Testis (tissue), 3 donors: ENCODE data around the gene NPHP4. TPM values are rescaled to one million over a fixed set of nuclear protein-coding genes. Genes with fewer than 3 reads are reported as not detected.

Experiments
- DNase-seq: peaks from one replicate; pipeline ENCODE4 v3.0.0-alpha.2; 2019
- H3K27ac ChIP-seq, 2 donors: fragments of 200-600 bp; sonication (generic); one replicate each; pipeline ENCODE4 v1.5.1; 2019
- H3K27me3 ChIP-seq: fragments of 200-600 bp; sonication (generic); one replicate; pipeline ENCODE4 v1.5.1; 2019
- H3K36me3 ChIP-seq: fragments of 200-600 bp; sonication (generic); one replicate; pipeline ENCODE4 v1.5.1; 2017; ENCODE audit warnings: low read depth; ENCODE audit errors: missing control alignments
- H3K4me1 ChIP-seq: fragments of 200-600 bp; sonication (generic); one replicate; pipeline ENCODE4 v1.5.1; 2019
- H3K4me3 ChIP-seq, 2 donors: fragments of 200-600 bp; sonication (generic); one replicate each; pipeline ENCODE4 v1.5.1; 2017 to 2019
- H3K9me3 ChIP-seq: fragments of 200-600 bp; sonication (generic); one replicate; pipeline ENCODE4 v1.5.1; 2017
- POLR2A ChIP-seq: fragments of 450-650 bp; IDR thresholded peaks from one replicate; pipeline ENCODE4 v1.6.1; 2017; ENCODE audit warnings: antibody characterized with exemption, mild to moderate bottlenecking, moderate library complexity
- WGBS, 2 donors: methylation state at CpG; one replicate each; pipeline ENCODE4 v1.1.5; 2018; 5-methylcytosine and 5-hydroxymethylcytosine counted together
- intact Hi-C: fragments of 100-400 bp; cut with DNase I; formaldehyde crosslinking; loops from one replicate; pipeline ENCODE4 v1.15.1; 2023; ENCODE audit warnings: low total_unique reads
- polyA plus RNA-seq: library from polyadenylated mRNA; stranded (reverse); fragments of 350-450 nt; fragmentation: Illumina TruSeq; extraction: RNeasy Lipid Tissue Mini Kit (QIAGEN cat#74804); gene quantifications from one replicate; pipeline ENCODE4 v1.2.3, GENCODE V29; 2014; ENCODE audit warnings: low read depth, low replicate concordance; ENCODE audit not compliant: insufficient read depth
- total RNA-seq, 2 donors: library from RNA; depleted of rRNA; stranded (reverse); fragments of >200 nt; gene quantifications; one replicate each; pipeline ENCODE4 v1.2.3, GENCODE V29; 2016
- TF ChIP-seq, protein P1 (sequence below), 3 experiments: fragments of 450-650 bp in 2 of 3; fragments of 200-600 bp in 1 of 3; sonication (generic) in 1 of 3; IDR thresholded peaks; one replicate each; pipeline ENCODE4 v1.5.1; 2016 to 2019; ENCODE audit warnings: antibody characterized with exemption in 3 of 3, mild to moderate bottlenecking in 2 of 3, moderate library complexity in 1 of 3

Gene NPHP4
- total and polyA plus RNA-seq, 3 donors from 2014 or later, result 26.3 to 65.9 (median 49.4) TPM

DNA sequence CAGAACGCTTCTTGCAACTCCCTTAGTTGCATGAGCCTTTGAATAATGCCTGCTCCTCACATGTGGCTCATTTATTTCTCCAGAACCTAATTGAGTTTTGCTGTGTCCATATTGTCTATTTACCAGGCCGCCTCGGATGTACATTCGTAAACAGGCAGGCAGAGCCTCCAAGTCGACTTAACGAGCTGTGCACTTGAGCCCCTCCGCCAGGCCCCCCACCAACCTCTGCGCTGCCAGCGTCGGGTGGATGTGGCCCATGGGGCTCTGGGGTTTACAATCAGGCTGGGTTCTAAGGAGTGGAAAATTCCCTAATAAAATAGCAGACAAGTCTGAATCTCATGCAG is 106.1 kb downstream of the NPHP4 start:
- WGBS, 2 donors, result 91 to 92% methylated on average over 10 of the region's 10 CpGs
- Histone ChIP-seq H3K4me3 (no peak overlapping the region), H3K36me3 (no peaks in the 10 kb centered on the region), H3K4me1 (no peaks in the 10 kb centered on the region), H3K9me3 (no peaks in the 10 kb centered on the region), H3K27me3 (no peaks in the 10 kb centered on the region), H3K27ac (no peak overlapping the region)
- TF ChIP-seq POLR2A, result no peak
- TF ChIP-seq, protein P1, sequence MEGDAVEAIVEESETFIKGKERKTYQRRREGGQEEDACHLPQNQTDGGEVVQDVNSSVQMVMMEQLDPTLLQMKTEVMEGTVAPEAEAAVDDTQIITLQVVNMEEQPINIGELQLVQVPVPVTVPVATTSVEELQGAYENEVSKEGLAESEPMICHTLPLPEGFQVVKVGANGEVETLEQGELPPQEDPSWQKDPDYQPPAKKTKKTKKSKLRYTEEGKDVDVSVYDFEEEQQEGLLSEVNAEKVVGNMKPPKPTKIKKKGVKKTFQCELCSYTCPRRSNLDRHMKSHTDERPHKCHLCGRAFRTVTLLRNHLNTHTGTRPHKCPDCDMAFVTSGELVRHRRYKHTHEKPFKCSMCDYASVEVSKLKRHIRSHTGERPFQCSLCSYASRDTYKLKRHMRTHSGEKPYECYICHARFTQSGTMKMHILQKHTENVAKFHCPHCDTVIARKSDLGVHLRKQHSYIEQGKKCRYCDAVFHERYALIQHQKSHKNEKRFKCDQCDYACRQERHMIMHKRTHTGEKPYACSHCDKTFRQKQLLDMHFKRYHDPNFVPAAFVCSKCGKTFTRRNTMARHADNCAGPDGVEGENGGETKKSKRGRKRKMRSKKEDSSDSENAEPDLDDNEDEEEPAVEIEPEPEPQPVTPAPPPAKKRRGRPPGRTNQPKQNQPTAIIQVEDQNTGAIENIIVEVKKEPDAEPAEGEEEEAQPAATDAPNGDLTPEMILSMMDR (IDR thresholded peaks at IDR 0.05), result no peak
- DNase-seq, result no peak
- intact Hi-C loops, result no loop called here

DNA sequence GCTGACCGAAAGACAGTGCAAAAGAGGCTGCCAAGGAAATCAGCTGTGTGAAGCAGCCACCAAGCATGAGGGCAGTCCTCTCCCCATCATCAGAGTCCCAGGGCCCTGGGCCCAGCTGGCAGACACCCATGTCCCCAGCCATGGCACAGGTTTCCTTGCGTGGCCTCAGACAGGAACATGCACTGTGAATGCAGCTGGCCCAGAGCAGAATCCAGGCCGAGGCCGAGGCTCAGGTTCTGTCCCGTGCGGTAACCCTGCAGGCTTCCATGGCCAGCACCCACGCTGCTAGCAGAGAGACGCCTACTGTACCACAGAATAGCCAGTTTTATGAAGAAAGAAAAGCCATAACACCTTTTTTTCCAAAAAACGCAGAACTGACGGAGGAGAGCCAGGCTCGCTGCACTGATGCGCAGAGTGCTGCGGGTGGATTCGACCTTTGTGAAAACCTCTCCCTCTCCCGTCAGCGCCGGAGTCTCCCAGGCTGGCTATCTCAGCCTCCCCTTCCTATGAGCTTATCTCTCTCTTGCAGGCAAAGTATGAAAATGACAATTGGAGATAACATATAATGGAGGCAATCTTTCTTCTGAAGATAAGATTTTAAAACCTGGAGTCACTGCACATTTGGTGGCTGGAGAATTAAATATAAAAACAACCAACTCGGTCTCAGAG is 106.6 kb downstream of the NPHP4 start:
- H3K9me3 ChIP-seq, result no peaks in the 10 kb centered on the region
- no peaks in the 10 kb centered on the region for H3K4me1 ChIP-seq
- 83 to 90% methylated on average over 12 to 18 of the region's 18 CpGs for WGBS, 2 donors
- intact Hi-C loops, result no loop called here
- TF ChIP-seq POLR2A, result no peak
- TF ChIP-seq, protein P1 (IDR thresholded peaks at IDR 0.05), result no peak
- H3K4me3 ChIP-seq, result no peak overlapping the region
- H3K36me3 ChIP-seq, result no peaks in the 10 kb centered on the region
- H3K27ac ChIP-seq, result no peak overlapping the region
- H3K27me3 ChIP-seq, result no peaks in the 10 kb centered on the region
- no peak for DNase-seq

DNA sequence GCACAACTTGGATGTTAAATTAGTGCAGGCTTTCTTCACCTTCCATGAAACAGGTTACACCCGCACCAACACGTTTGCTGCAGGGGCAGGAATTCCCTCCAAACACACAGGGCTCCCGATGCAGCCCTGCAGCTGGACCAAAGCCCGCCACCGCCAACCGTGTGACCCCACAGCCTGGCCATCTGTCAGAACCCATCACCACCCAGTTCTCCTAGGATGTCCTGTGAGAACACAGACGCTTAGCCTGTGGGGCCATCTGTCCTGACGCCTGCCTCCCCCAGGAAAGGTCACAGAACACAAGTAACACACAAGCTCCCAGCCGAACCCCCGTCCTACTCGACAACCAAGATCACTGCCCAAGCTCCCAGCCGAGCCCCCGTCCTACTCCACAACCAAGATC is 108.1 kb downstream of the NPHP4 start:
- intact Hi-C loops, result no loop called here
- DNase-seq, result no peak
- 92 to 96% methylated on average over 12 to 13 of the region's 13 CpGs for WGBS, 2 donors
- H3K4me3 ChIP-seq, result no peak overlapping the region
- TF ChIP-seq, protein P1 (IDR thresholded peaks at IDR 0.05), result no peak
- TF ChIP-seq POLR2A, result no peak
- H3K27me3 ChIP-seq, result no peaks in the 10 kb centered on the region
- no peak overlapping the region for H3K27ac ChIP-seq
- H3K4me1 ChIP-seq, result no peaks in the 10 kb centered on the region
- no peaks in the 10 kb centered on the region for H3K9me3 ChIP-seq
- no peaks in the 10 kb centered on the region for H3K36me3 ChIP-seq

GRCh38 chr1:5883129-5884048 is 108.8 kb downstream of the NPHP4 start:
- no peak for DNase-seq
- Histone ChIP-seq H3K4me3 (no peak overlapping the region), H3K4me1 (no peaks in the 10 kb centered on the region), H3K27ac (no peak overlapping the region), H3K27me3 (no peaks in the 10 kb centered on the region), H3K9me3 (no peaks in the 10 kb centered on the region), H3K36me3 (no peaks in the 10 kb centered on the region)
- 96 to 97% methylated on average over 25 to 30 of the region's 30 CpGs for WGBS, 2 donors
- intact Hi-C loops, result no loop called here
- no peak for TF ChIP-seq POLR2A
- TF ChIP-seq, protein P1 (IDR thresholded peaks at IDR 0.05), result no peak
